RWPE2 (cell line): ENCODE data around the gene MOCS1.

Experiments
- ATAC-seq: fragments of 200-7000 bp; cut with Tn5 transposase; 3 replicates; pipeline ENCODE4 v1.9.1; 2021; ENCODE audit warnings: low read depth
- DNase-seq: peaks from one replicate; pipeline ENCODE4 v3.0.0-alpha.2; 2020; ENCODE audit warnings: low spot score
- H3K27ac ChIP-seq: fragments of 450-650 bp; 2 replicates; pipeline ENCODE4 v1.5.1; 2017; ENCODE audit warnings: mild to moderate bottlenecking; ENCODE audit not compliant: poor library complexity, severe bottlenecking
- H3K27me3 ChIP-seq: fragments of 250-450 bp; sonication (Bioruptor Pico); 2 replicates; pipeline ENCODE4 v1.5.1; 2021; ENCODE audit warnings: mild to moderate bottlenecking, moderate library complexity; ENCODE audit not compliant: insufficient read depth, poor library complexity, severe bottlenecking
- H3K36me3 ChIP-seq: fragments of 250-450 bp; sonication (Bioruptor Pico); 2 replicates; pipeline ENCODE4 v1.5.1; 2020; ENCODE audit warnings: low read depth, mild to moderate bottlenecking, moderate library complexity
- H3K4me1 ChIP-seq: fragments of 250-450 bp; sonication (Bioruptor Pico); 2 replicates; pipeline ENCODE4 v1.5.1; 2021; ENCODE audit warnings: mild to moderate bottlenecking, moderate library complexity; ENCODE audit not compliant: insufficient read depth, poor library complexity, severe bottlenecking
- H3K4me3 ChIP-seq: fragments of 250-450 bp; sonication (Bioruptor Pico); 2 replicates; pipeline ENCODE4 v1.5.1; 2021; ENCODE audit warnings: mild to moderate bottlenecking, moderate library complexity; ENCODE audit not compliant: severe bottlenecking
- H3K9me3 ChIP-seq: fragments of 250-450 bp; sonication (Bioruptor Pico); 2 replicates; pipeline ENCODE4 v1.5.1; 2021; ENCODE audit warnings: mild to moderate bottlenecking, moderate library complexity; ENCODE audit not compliant: severe bottlenecking
- CTCF ChIP-seq: fragments of 450-650 bp; IDR thresholded peaks from one replicate; pipeline ENCODE4 v1.5.1; 2017; ENCODE audit warnings: mild to moderate bottlenecking, moderate library complexity; ENCODE audit not compliant: poor library complexity, severe bottlenecking

MOCS1 gene

GRCh38 chr6:39942903-39943580 lies 8.8 kb upstream of the MOCS1 start:
- Histone ChIP-seq H3K9me3 (no peaks in the 10 kb centered on the region), H3K27me3 (no peaks in the 10 kb centered on the region), H3K4me1 (peaks cover 12% of the 10 kb centered on the region), H3K4me3 (no peak overlapping the region), H3K36me3 (no peaks in the 10 kb centered on the region), H3K27ac (no peak overlapping the region)
- ATAC-seq: no peak
- no peak for DNase-seq
- TF ChIP-seq CTCF: no peak

GRCh38 chr6:39941820-39942219 lies 7.6 kb upstream of the MOCS1 start:
- Histone ChIP-seq H3K9me3 (no peaks in the 10 kb centered on the region), H3K27me3 (no peaks in the 10 kb centered on the region), H3K4me3 (no peak overlapping the region), H3K27ac (no peak overlapping the region), H3K4me1 (peaks cover 9% of the 10 kb centered on the region), H3K36me3 (no peaks in the 10 kb centered on the region)
- no peak for ATAC-seq
- no peak for DNase-seq
- no peak for TF ChIP-seq CTCF

- no peak for TF ChIP-seq CTCF
- DNase-seq (no peak), ATAC-seq (no peak)
- Histone ChIP-seq H3K4me1 (peaks cover 9% of the 10 kb centered on the region), H3K27me3 (no peaks in the 10 kb centered on the region), H3K27ac (no peak overlapping the region), H3K36me3 (no peaks in the 10 kb centered on the region), H3K9me3 (no peaks in the 10 kb centered on the region), H3K4me3 (no peak overlapping the region)
Observed at GRCh38 chr6:39941138-39941537, 6.9 kb upstream of the MOCS1 start.

- H3K27me3 ChIP-seq: no peaks in the 10 kb centered on the region
- no peak overlapping the region for H3K27ac ChIP-seq
- ATAC-seq (no peak), DNase-seq (no peak)
- no peaks in the 10 kb centered on the region for H3K4me1 ChIP-seq
- no peak overlapping the region for H3K4me3 ChIP-seq
- TF ChIP-seq CTCF: no peak
- no peaks in the 10 kb centered on the region for H3K9me3 ChIP-seq
- no peaks in the 10 kb centered on the region for H3K36me3 ChIP-seq
Observed at GRCh38 chr6:39938773-39939654, 4.8 kb upstream of the MOCS1 start.
